SU-DHL-6 (cell line): ENCODE measurements around the gene RGS19.

ENCODE experiments used
- CTCF ChIP-seq: fragments of 200-600 bp; sonication (generic); IDR thresholded peaks from one replicate; pipeline ENCODE4 v1.5.1; 2017; ENCODE audit warnings: antibody characterized with exemption, mild to moderate bottlenecking, low read length, moderate library complexity; ENCODE audit not compliant: insufficient read depth, poor library complexity, severe bottlenecking
- EZH2phosphoT487 ChIP-seq: fragments of 200-600 bp; sonication (generic), shearing (Covaris generic); conservative IDR thresholded peaks from 2 replicates; pipeline ENCODE4 v1.6.1; 2018; ENCODE audit warnings: mild to moderate bottlenecking, antibody characterized with exemption, low read length, moderate library complexity, mixed read lengths

GRCh38 chr20:64114356-64114971, 35.1 kb upstream of the RGS19 start:
- TF ChIP-seq CTCF (no peak), EZH2phosphoT487 (no peak)
